HPDE6-E6E7 (cell line): ENCODE data around the gene ZBTB3.
"Not testable (repeated sequence)": the region's sequence is repeated elsewhere in the genome, so short reads cannot be mapped to it uniquely, and the experiment has no call there.

Experiments
- DNase-seq: peaks from one replicate; pipeline ENCODE4 v3.0.0; 2011; ENCODE audit warnings: missing footprints; ENCODE audit errors: extremely low spot score

Gene ZBTB3

GRCh38 chr11:62753736-62754603 lies at the start of gene ZBTB3:
ZBTB3 (minus strand) TSS chr11:62754160; CDS start chr11:62753664, 496 bp downstream.
- peak; percentile 98 for DNase-seq

GRCh38 chr11:62801071-62801470 lies 47.1 kb upstream of the ZBTB3 start:
- no peak for DNase-seq

GRCh38 chr11:62799486-62799885 lies 45.5 kb upstream of the ZBTB3 start:
- no peak for DNase-seq

GRCh38 chr11:62796281-62796680 lies 42.3 kb upstream of the ZBTB3 start:
- DNase-seq: no peak

- no peak for DNase-seq
Measured at GRCh38 chr11:62794201-62794775, 40.3 kb upstream of the ZBTB3 start.

- no peak for DNase-seq
Measured at GRCh38 chr11:62792202-62792575, 38.2 kb upstream of the ZBTB3 start.

- peak; percentile 83 for DNase-seq
Measured at GRCh38 chr11:62791501-62792201, 37.7 kb upstream of the ZBTB3 start, which contains the start of gene TMEM223. TMEM223 (minus strand) TSS chr11:62792006; CDS start chr11:62791994, 12 bp downstream.

GRCh38 chr11:62789576-62789975 lies 35.6 kb upstream of the ZBTB3 start:
- no peak for DNase-seq

- no peak for DNase-seq
Measured at GRCh38 chr11:62788991-62789390, 35.0 kb upstream of the ZBTB3 start.

- DNase-seq: peak; percentile 89
Measured at GRCh38 chr11:62787005-62787759, 33.2 kb upstream of the ZBTB3 start, which contains the start of gene TMEM179B. TMEM179B (plus strand) TSS chr11:62787402; CDS start chr11:62787432, 30 bp downstream.

- DNase-seq: peak; percentile 84
Measured at GRCh38 chr11:62786318-62787004, 32.5 kb upstream of the ZBTB3 start.

- no peak for DNase-seq
Measured at GRCh38 chr11:62782753-62783152, 28.8 kb upstream of the ZBTB3 start.

GRCh38 chr11:62778441-62778840 lies 24.5 kb upstream of the ZBTB3 start:
- DNase-seq: no peak

- DNase-seq: no peak
Measured at GRCh38 chr11:62777389-62777788, 23.4 kb upstream of the ZBTB3 start.

- no peak for DNase-seq
Measured at GRCh38 chr11:62775646-62776045, 21.7 kb upstream of the ZBTB3 start.

- DNase-seq: no peak
Measured at GRCh38 chr11:62774407-62774806, 20.4 kb upstream of the ZBTB3 start.

GRCh38 chr11:62771144-62772021 lies 17.4 kb upstream of the ZBTB3 start, which contains the start of gene TAF6L:
TAF6L (plus strand) TSS chr11:62771396; CDS start chr11:62775784, 4,388 bp downstream.
- DNase-seq: peak; percentile 96

GRCh38 chr11:62770778-62771143 lies 16.8 kb upstream of the ZBTB3 start:
- no peak for DNase-seq

- DNase-seq: not testable (repeated sequence)
Measured at GRCh38 chr11:62760867-62761227, 6.9 kb upstream of the ZBTB3 start.
